PC-9 (cell line): ENCODE data around the gene CMKLR1.

ENCODE experiments used
- EZH2 ChIP-seq: fragments of 200-600 bp; sonication (generic); IDR thresholded peaks from 2 replicates; pipeline ENCODE4 v1.8.0; 2017; ENCODE audit warnings: antibody characterized with exemption, low read depth
- TF ChIP-seq, protein P1 (sequence below): fragments of 200-600 bp; sonication (generic); conservative IDR thresholded peaks from 2 replicates; pipeline ENCODE4 v1.6.1; 2017; ENCODE audit warnings: mixed run types, antibody characterized with exemption, mild to moderate bottlenecking, moderate library complexity

- TF ChIP-seq, protein P1, sequence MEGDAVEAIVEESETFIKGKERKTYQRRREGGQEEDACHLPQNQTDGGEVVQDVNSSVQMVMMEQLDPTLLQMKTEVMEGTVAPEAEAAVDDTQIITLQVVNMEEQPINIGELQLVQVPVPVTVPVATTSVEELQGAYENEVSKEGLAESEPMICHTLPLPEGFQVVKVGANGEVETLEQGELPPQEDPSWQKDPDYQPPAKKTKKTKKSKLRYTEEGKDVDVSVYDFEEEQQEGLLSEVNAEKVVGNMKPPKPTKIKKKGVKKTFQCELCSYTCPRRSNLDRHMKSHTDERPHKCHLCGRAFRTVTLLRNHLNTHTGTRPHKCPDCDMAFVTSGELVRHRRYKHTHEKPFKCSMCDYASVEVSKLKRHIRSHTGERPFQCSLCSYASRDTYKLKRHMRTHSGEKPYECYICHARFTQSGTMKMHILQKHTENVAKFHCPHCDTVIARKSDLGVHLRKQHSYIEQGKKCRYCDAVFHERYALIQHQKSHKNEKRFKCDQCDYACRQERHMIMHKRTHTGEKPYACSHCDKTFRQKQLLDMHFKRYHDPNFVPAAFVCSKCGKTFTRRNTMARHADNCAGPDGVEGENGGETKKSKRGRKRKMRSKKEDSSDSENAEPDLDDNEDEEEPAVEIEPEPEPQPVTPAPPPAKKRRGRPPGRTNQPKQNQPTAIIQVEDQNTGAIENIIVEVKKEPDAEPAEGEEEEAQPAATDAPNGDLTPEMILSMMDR, result no peak
- TF ChIP-seq EZH2, result no peak
These were observed 81.5 kb downstream of the CMKLR1 start for GRCh38 chr12:108257610-108258106.
